ENCODE measurements around the gene MEPCE.
"Not testable (repeated sequence)": the region's sequence is repeated elsewhere in the genome, so short reads cannot be mapped to it uniquely, and the experiment has no call there.

MEPCE gene

DNA sequence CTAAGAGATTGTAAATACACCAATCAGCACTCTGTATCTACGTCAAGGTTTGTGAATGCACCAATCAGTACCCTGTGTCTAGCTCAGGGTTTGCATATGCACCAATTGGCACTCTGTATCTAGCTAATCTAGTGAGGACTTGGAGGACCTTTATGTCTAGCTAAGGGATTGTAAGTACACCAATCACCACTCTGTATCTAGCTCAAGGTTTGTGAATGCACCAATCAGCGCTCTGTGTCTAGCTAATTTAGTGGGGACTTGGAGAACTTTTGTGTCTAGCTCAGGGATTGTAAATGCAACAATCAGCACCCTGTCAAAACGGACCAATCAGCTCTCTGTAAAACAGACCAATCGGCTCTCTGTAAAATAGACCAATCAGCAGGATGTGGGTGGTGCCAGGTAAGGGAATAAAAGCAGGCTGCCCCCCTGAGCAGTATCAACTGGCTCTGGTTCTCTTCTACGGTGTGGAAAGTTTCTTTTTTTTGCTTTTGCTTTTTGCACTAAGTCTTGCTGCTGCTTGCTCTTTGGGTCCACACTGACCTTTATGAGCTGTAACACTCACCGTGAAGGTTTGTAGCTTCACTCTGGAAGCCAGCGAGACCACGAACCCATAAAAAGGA, 47.3 kb upstream of the MEPCE start:
- H3K9ac ChIP-seq (ENCODE audit: low read length); H4K12ac ChIP-seq (ENCODE audit: low read depth, low read length); H2AK5ac ChIP-seq (ENCODE audit: low read length); H4K91ac ChIP-seq (ENCODE audit: low read depth, low read length); DNase-seq; H3K79me2 ChIP-seq (ENCODE audit: control insufficient read depth, insufficient read depth, low read length, poor library complexity); H2BK120ac ChIP-seq (ENCODE audit: insufficient read depth, low read length, poor library complexity); H4K8ac ChIP-seq (ENCODE audit: low read depth, low read length); H3K4me3 ChIP-seq (ENCODE audit: low read depth, low read length); H2BK5ac ChIP-seq (ENCODE audit: low read depth, low read length, poor library complexity); H3K4me1 ChIP-seq (ENCODE audit: control insufficient read depth in 1 of 2, insufficient read depth in 2 of 2, low read length in 2 of 2); H3K36me3 ChIP-seq (ENCODE audit: control insufficient read depth in 1 of 2, insufficient read depth in 2 of 2, low read length in 2 of 2); H3K4ac ChIP-seq (ENCODE audit: low read depth, low read length); H3K27me3 ChIP-seq (ENCODE audit: insufficient read depth, low read length); H3K14ac ChIP-seq (ENCODE audit: low read length); H3K79me1 ChIP-seq (ENCODE audit: low read length); H3K27ac ChIP-seq (ENCODE audit: low read depth, low read length); H2BK12ac ChIP-seq (ENCODE audit: low read length); H3K18ac ChIP-seq (ENCODE audit: low read length); H3K23ac ChIP-seq (ENCODE audit: low read length); H3K4me2 ChIP-seq (ENCODE audit: low read length); H3K9me3 ChIP-seq (ENCODE audit: insufficient read depth, low read depth, low read length); H2AFZ ChIP-seq (ENCODE audit: insufficient read depth, low read length, poor library complexity): not testable (repeated sequence)
- no CpG with 5 or more reads among the region's 8 CpGs for WGBS (ENCODE audit: extremely low coverage, insufficient coverage, insufficient read length)

- WGBS (ENCODE audit: extremely low coverage, insufficient coverage, insufficient read length), result no CpG with 5 or more reads among the region's 6 CpGs
Measured at GRCh38 chr7:100384628-100385294, 44.9 kb upstream of the MEPCE start.

GRCh38 chr7:100386940-100387339, 42.7 kb upstream of the MEPCE start:
- Histone ChIP-seq H3K4me1 (ENCODE audit: control insufficient read depth in 1 of 2, insufficient read depth in 2 of 2, low read length in 2 of 2) (no peaks in the 10 kb centered on the region), H3K27ac (ENCODE audit: low read depth, low read length) (no peak overlapping the region), H3K14ac (ENCODE audit: low read length) (no peak overlapping the region), H3K36me3 (ENCODE audit: control insufficient read depth in 1 of 2, insufficient read depth in 2 of 2, low read length in 2 of 2) (no peaks in the 10 kb centered on the region), H4K91ac (ENCODE audit: low read depth, low read length) (no peak overlapping the region), H3K9me3 (ENCODE audit: insufficient read depth, low read depth, low read length) (no peaks in the 10 kb centered on the region), H3K23ac (ENCODE audit: low read length) (no peak overlapping the region), H2AFZ (ENCODE audit: insufficient read depth, low read length, poor library complexity) (no peak overlapping the region), H3K27me3 (ENCODE audit: insufficient read depth, low read length) (no peaks in the 10 kb centered on the region), H3K79me1 (ENCODE audit: low read length) (no peaks in the 10 kb centered on the region), H3K9ac (ENCODE audit: low read length) (no peak overlapping the region), H2BK12ac (ENCODE audit: low read length) (no peak overlapping the region), H2BK120ac (ENCODE audit: insufficient read depth, low read length, poor library complexity) (no peak overlapping the region), H2AK5ac (ENCODE audit: low read length) (no peak overlapping the region), H4K8ac (ENCODE audit: low read depth, low read length) (no peak overlapping the region), H3K4me3 (ENCODE audit: low read depth, low read length) (no peak overlapping the region), H3K4ac (ENCODE audit: low read depth, low read length) (no peak overlapping the region), H3K4me2 (ENCODE audit: low read length) (no peak overlapping the region), H2BK5ac (ENCODE audit: low read depth, low read length, poor library complexity) (no peak overlapping the region), H4K12ac (ENCODE audit: low read depth, low read length) (no peak overlapping the region), H3K79me2 (ENCODE audit: control insufficient read depth, insufficient read depth, low read length, poor library complexity) (no peaks in the 10 kb centered on the region), H3K18ac (ENCODE audit: low read length) (no peak overlapping the region)
- no peak for DNase-seq
- WGBS (ENCODE audit: extremely low coverage, insufficient coverage, insufficient read length), result no CpG with 5 or more reads among the region's 5 CpGs

More at GRCh38 chr7:100384628-100385294, 44.9 kb upstream of the MEPCE start:
- Histone ChIP-seq H3K23ac (ENCODE audit: low read length) (no peak overlapping the region), H3K79me2 (ENCODE audit: control insufficient read depth, insufficient read depth, low read length, poor library complexity) (no peaks in the 10 kb centered on the region), H3K4ac (ENCODE audit: low read depth, low read length) (no peak overlapping the region), H3K4me1 (ENCODE audit: control insufficient read depth in 1 of 2, insufficient read depth in 2 of 2, low read length in 2 of 2) (no peaks in the 10 kb centered on the region), H3K9ac (ENCODE audit: low read length) (no peak overlapping the region), H2AK5ac (ENCODE audit: low read length) (no peak overlapping the region), H4K91ac (ENCODE audit: low read depth, low read length) (no peak overlapping the region), H2AFZ (ENCODE audit: insufficient read depth, low read length, poor library complexity) (no peak overlapping the region), H3K36me3 (ENCODE audit: control insufficient read depth in 1 of 2, insufficient read depth in 2 of 2, low read length in 2 of 2) (no peaks in the 10 kb centered on the region), H3K4me2 (ENCODE audit: low read length) (no peak overlapping the region), H3K14ac (ENCODE audit: low read length) (no peak overlapping the region), H2BK5ac (ENCODE audit: low read depth, low read length, poor library complexity) (no peak overlapping the region), H4K12ac (ENCODE audit: low read depth, low read length) (no peak overlapping the region), H3K27me3 (ENCODE audit: insufficient read depth, low read length) (no peaks in the 10 kb centered on the region), H2BK120ac (ENCODE audit: insufficient read depth, low read length, poor library complexity) (no peak overlapping the region), H3K79me1 (ENCODE audit: low read length) (no peaks in the 10 kb centered on the region), H3K4me3 (ENCODE audit: low read depth, low read length) (no peak overlapping the region), H3K18ac (ENCODE audit: low read length) (no peak overlapping the region), H4K8ac (ENCODE audit: low read depth, low read length) (no peak overlapping the region), H2BK12ac (ENCODE audit: low read length) (no peak overlapping the region), H3K9me3 (ENCODE audit: insufficient read depth, low read depth, low read length) (no peaks in the 10 kb centered on the region), H3K27ac (ENCODE audit: low read depth, low read length) (no peak overlapping the region)
- DNase-seq, result no peak

DNA sequence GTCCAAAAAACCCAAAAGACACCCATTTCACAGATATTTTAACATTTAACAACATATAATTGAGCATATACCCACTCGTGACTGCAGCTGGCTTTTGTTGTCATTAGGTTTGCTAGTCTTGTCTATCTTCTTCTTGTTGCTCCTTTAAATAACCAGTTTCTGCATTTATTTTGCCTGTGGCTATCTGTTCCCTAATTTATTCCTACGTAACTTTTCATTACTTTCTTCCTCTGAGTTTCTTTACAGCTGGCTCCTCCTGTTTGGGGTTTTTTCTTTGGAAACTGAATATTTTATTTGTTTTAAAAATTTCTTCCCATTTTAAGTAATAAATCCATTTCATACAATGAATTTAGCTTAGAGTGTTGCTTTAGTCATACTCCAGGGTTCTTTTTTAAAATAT, 41.9 kb upstream of the MEPCE start:
- no peak overlapping the region for H3K23ac ChIP-seq (ENCODE audit: low read length)
- H3K4ac ChIP-seq (ENCODE audit: low read depth, low read length), result no peak overlapping the region
- no peak overlapping the region for H2BK120ac ChIP-seq (ENCODE audit: insufficient read depth, low read length, poor library complexity)
- H3K9me3 ChIP-seq (ENCODE audit: insufficient read depth, low read depth, low read length), result peaks cover 2% of the 10 kb centered on the region
- no peaks in the 10 kb centered on the region for H3K79me2 ChIP-seq (ENCODE audit: control insufficient read depth, insufficient read depth, low read length, poor library complexity)
- no peaks in the 10 kb centered on the region for H3K4me1 ChIP-seq (ENCODE audit: control insufficient read depth in 1 of 2, insufficient read depth in 2 of 2, low read length in 2 of 2)
- no peak overlapping the region for H3K14ac ChIP-seq (ENCODE audit: low read length)
- no peak overlapping the region for H2BK12ac ChIP-seq (ENCODE audit: low read length)
- no peak overlapping the region for H4K91ac ChIP-seq (ENCODE audit: low read depth, low read length)
- no peak overlapping the region for H3K9ac ChIP-seq (ENCODE audit: low read length)
- no peak overlapping the region for H3K4me3 ChIP-seq (ENCODE audit: low read depth, low read length)
- no peak for DNase-seq
- no peaks in the 10 kb centered on the region for H3K36me3 ChIP-seq (ENCODE audit: control insufficient read depth in 1 of 2, insufficient read depth in 2 of 2, low read length in 2 of 2)
- H4K8ac ChIP-seq (ENCODE audit: low read depth, low read length), result no peak overlapping the region
- no peak overlapping the region for H2AK5ac ChIP-seq (ENCODE audit: low read length)
- H2BK5ac ChIP-seq (ENCODE audit: low read depth, low read length, poor library complexity), result no peak overlapping the region
- H3K27me3 ChIP-seq (ENCODE audit: insufficient read depth, low read length), result no peaks in the 10 kb centered on the region
- no peaks in the 10 kb centered on the region for H3K79me1 ChIP-seq (ENCODE audit: low read length)
- no CpG with 5 or more reads among the region's 2 CpGs for WGBS (ENCODE audit: extremely low coverage, insufficient coverage, insufficient read length)
- no peak overlapping the region for H3K4me2 ChIP-seq (ENCODE audit: low read length)
- H4K12ac ChIP-seq (ENCODE audit: low read depth, low read length), result no peak overlapping the region
- H2AFZ ChIP-seq (ENCODE audit: insufficient read depth, low read length, poor library complexity), result no peak overlapping the region
- no peak overlapping the region for H3K18ac ChIP-seq (ENCODE audit: low read length)
- no peak overlapping the region for H3K27ac ChIP-seq (ENCODE audit: low read depth, low read length)
